ENCODE measurements around the gene NUP37. TPM values are rescaled to one million over a fixed set of nuclear protein-coding genes. Genes with fewer than 3 reads are reported as not detected.

The NUP37 gene
- total RNA-seq, 1 donor from 2014 or later: 35.5 TPM

DNA sequence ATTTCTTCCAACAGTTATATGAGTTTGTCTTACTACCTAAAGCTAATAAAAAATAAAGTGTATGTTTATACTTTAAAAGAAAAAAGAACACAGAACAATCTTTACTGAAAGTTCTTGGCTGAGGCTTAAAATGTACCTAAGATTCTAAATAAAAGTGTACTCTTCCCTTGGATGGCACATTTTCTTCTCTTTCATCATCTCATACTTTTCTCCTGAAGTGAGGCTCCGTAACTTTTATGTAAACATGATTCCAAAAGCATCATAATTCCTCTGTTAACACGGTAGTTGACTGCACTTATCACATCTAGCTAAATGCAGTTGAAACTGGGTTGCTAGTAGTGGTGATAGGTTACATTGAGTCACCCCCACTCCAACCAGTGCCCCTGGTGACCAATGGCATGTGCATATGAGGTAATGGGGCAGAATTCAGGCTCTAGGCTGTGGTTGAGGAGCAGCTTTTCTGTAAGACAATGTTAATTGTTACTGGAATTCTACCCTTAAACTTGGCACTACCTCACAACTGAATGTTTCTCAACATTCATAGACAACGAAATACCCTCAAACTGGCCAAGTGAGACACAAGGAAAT is 96.5 kb downstream of the NUP37 start:
- TF ChIP-seq, protein P1, sequence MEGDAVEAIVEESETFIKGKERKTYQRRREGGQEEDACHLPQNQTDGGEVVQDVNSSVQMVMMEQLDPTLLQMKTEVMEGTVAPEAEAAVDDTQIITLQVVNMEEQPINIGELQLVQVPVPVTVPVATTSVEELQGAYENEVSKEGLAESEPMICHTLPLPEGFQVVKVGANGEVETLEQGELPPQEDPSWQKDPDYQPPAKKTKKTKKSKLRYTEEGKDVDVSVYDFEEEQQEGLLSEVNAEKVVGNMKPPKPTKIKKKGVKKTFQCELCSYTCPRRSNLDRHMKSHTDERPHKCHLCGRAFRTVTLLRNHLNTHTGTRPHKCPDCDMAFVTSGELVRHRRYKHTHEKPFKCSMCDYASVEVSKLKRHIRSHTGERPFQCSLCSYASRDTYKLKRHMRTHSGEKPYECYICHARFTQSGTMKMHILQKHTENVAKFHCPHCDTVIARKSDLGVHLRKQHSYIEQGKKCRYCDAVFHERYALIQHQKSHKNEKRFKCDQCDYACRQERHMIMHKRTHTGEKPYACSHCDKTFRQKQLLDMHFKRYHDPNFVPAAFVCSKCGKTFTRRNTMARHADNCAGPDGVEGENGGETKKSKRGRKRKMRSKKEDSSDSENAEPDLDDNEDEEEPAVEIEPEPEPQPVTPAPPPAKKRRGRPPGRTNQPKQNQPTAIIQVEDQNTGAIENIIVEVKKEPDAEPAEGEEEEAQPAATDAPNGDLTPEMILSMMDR (IDR thresholded peaks at IDR 0.05; ENCODE audit: insufficient read depth, low read length, severe bottlenecking): no peak
- Histone ChIP-seq H3K27me3 (ENCODE audit: control insufficient read depth, insufficient read depth, low read length) (no peaks in the 10 kb centered on the region), H3K36me3 (ENCODE audit: control insufficient read depth, insufficient read depth, low read length) (peaks cover 1% of the 10 kb centered on the region), H3K4me3 (ENCODE audit: low read depth, low read length) (no peak overlapping the region)
- FAIRE-seq (no peak), DNase-seq (ENCODE audit: low read depth) (no peak)

Other genes with a start within 250 kb of the NUP37 start
- 5.8 and 7.8 TPM in 2 replicates for gene DRAM1, start 242.5 kb downstream of the NUP37 start, total RNA-seq
- gene WASHC3, start 58.1 kb downstream of the NUP37 start, total RNA-seq: 37.1 and 80.0 TPM in 2 replicates
- gene PARPBP, start 69 bp upstream of the NUP37 start, total RNA-seq: 0.90 and 1.8 TPM in 2 replicates
- not detected in 2 replicates for gene PMCH, start 77.7 kb upstream of the NUP37 start, total RNA-seq

Measured in bronchial epithelial cell (primary cell).